COLO668 (cell line): Measurements from ENCODE around the gene ARHGEF16.
A peak's percentile ranks its signal among the peaks of the same experiment; 100 is the strongest.

Experiments used
- DNase-seq: peaks from one replicate; lab custom pipeline; 2025; ENCODE audit not compliant: unreplicated experiment; lab: John Stamatoyannopoulos, UW

Gene ARHGEF16

DNA sequence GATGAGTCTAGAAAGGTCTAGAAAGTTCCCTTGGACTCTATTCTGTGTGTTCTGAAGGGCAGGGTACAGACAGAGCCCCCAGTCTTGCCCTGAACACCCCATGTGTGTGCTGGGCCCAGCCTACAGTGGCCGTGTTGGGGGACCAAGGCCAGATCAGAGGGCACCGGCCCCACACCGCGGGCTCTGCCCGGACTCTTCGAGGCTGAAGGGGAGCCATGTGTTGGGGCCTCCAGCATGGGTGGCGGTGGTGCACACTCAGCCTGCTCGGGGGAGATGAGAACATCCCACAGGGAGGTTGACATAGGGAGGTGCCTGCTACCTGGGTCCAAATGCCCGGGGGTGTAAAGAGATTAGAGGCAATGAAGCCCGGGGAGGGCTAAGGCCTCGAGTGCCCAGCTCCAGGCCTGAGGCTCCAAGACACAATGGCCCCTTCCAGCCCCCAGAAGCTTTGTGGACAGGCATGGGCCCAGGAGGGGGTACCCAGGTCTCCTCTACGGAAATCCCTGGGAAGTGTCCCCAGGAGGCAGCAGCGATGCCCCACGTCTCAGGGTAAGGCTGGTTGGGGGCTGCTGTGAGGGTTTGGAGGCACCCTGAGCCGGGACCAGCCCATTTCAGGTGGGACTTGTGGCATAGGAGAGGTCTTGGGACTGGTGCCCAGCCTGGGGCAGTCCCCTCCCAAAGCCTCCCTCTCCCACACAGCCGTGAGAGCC is 12.1 kb downstream of the ARHGEF16 start:
- no peak for DNase-seq

DNA sequence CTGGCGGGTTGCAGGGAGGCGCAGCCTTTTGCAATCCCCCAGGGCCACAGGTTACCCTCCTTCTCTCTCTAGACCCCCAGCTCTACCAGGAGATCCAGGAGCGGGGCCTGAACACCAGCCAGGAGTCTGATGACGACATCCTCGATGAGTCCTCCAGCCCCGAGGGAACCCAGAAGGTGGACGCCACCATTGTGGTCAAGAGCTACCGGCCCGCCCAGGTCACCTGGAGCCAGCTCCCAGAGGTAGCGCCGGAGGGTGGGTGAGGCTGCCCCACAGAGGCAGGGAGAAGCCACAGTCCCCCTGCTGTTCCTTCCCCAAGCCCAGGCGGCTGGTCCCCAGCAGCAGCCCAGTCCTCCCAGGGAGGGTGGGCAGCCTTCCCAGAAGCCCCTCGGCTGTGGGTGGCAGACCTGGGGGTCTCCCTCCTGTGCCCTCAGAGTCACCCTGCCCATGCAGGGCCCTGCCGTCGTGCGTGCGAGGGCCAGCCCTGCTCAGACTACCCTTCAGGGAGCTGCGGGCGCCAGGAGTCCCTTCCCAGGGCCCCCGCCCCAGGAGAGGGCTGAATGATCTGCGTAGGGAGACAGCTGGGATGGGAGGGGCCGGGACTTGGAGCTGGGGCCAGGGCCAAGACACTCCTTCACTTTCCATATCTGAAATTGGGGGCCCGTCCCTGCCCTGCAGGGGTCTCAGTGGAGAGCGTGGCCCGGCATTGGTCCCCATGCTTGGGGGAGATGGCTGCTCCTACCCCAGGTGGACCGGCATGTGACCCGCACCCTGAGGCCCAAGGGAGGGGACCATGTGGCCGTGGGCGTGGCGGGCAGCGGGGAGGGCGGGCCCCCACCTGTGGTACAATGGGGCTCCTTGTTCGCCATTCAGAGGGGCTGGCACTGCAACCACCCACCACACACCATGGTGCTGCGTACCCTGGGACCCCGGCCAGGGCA is 12.9 kb downstream of the ARHGEF16 start:
- DNase-seq: no peak

DNA sequence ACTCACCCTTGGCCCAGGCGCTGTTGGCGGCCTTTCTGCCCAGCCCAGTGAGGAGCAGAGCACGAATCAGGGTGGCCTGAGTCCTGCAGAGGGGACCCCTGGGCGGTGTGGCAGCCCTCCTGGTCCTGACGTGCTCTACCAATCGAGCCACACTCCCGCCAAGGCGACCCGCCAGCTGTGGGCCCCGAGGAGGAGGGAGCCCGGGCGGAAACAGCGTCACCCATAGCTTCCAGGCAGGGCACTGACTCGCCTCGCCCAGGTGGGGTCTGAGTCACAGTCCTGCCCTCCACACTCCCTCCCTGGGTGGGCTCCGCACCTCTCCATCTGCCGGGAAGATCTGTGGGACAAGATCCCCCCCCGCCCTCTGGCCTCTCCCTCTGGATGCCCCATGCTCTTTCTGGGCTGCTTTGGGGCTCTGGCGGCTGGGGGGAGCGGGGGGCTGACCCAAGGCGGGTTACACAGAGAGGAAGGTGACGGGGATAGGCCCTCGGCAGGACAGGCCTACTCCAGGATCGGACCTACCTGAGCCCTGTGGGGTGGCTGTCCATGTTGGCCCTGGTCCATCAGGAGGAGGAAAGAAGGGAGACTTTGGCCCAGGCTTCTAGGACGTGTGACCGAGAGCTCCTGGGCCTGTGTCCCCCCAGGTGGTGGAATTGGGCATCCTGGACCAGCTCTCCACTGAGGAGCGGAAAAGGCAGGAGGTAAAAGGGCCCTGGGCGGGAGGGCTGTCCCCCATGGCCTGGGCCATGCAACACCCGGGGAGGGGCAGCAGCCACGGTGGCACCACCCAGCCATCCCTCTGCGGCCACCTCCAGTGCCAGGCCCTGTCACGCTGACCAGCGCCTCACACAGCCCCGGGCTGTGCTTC is 14.0 kb downstream of the ARHGEF16 start:
- no peak for DNase-seq

DNA sequence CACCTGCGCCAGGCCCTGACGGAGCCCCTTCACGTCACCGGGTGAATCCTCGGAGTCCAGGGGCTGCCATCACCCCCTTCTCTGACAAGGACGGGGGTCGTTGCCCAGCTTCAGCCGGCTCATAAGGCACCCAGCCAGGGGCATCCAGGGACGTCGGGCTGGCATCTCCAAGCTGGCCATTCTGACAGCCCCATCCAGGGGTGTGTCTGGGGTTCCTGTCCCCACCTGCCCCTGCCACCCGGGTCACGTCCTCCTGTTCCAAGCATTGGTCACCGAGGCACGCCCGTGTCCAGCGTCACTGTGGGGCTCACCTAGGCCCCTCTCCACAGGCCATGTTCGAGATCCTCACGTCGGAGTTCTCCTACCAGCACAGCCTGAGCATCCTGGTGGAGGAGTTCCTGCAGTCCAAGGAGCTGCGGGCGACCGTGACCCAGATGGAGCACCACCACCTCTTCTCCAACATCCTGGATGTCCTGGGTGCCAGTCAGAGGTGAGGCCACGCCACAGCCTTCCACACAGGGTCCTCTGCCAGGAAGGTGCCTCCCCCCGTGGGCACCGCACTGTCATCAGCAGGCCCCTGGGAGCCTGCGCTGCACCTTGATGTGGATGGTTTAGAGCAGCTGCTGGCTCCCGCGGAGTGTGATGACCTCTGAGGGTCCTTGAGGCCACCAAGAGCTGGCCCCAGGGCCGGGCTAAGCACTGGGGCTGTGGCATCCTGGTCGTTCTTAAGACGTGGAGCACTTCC is 14.8 kb downstream of the ARHGEF16 start:
- DNase-seq: no peak

DNA sequence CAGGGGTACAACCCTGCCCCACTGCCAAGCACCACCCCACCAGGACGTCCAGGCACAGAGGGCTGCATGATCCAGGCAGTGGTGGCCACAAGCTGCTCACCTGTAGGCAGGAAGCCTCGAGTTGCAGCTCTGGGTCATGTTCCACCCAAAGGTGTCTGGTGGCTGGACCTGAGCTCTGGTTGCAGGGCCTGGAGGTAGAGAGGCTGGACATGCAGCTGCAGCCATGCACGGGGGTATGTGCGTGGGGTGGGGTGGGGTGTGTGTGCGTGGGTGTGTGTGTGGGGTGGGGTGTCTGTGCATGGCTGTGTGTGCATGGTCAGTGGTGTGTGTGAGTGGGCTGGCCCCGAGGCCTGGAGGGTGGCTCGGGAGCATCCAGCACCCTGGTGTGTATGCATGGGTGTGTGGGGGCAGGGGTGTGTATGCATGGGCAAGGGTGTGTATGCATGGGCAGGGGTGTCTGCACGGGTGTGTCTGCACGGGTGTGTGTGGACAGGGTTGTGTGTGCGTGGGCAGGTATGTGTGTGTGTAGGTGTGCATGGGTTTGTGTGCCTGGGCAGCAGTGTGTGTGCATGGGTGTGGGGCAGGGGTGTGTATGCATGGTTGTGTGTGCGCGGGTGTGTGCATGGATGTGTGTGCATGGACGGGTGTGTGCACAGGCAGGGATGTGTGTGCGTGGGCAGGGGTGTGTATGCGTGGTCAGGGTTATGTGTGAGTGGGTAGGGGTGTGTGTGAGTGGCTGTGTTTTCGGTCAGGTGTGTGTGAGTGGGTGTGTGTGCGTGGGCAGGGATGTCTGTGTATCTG is 15.6 kb downstream of the ARHGEF16 start:
- DNase-seq: no peak

DNA sequence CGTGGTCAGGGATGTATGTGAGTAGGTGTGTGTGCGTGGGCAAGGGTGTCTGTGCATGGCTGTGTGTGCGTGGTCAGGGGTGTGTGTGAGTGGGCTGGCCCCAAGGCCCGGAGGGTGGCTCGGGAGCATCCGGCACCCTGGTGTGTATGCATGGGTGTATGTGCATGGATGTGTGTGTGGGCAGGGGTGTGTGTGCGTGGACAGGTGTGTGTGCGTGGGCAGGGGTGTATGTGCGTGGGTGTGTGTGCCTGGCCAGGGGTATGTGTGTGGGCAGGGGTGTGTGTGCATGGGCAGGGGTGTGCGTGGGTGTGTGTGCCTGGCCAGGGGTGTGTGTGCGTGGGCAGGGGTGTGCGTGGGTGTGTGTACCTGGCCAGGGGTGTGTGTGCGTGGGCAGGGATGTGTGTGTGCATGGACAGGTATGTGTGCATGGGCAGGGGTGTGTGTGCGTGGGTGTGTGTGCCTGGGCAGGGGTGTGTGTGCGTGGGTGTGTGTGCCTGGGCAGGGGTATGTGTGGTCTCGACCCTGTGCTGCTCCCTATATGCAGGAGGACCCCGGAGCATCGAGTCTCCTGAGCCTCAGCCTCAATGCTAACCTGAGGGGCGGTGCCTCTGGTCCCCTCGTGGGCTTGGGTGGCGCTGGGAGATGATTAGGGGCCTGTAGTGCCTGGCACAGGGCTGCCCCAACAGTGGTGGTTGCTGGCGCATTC is 16.3 kb downstream of the ARHGEF16 start:
- no peak for DNase-seq

DNA sequence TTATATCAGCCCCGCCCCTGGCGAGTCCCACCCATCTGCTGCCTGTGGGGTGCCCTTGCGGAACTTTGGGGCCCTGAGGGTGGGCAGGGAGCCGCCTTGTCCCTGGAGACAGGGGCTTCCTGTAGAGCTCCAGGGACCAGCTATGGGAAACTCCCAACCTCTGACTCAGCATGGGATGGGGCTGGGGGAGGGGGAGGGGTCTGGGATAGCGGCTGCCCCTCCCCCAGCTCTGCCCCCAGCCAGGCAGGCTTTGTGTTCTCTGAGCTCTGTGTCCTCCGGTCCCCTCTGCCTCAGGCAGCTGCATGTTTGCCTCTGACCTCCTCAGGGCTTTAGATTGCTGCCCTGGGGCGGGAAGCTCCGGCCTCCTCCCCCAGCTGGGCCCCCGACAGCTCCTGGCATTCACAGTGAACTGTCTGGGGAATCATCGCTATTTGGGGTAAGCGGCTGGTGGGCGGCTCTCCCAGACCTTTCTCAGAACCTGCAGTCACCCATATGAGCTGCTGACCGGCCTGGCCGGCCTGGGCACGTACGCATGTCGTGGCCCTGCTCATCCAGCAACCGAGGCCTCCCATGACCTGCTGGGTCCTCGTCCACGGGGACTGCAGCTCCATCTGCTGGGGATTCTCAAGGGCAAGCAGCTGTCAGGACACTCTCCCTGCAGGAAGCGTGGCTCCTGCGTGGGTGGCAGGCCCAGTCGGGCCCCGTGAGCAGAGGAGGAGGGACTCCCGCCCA is 17.1 kb downstream of the ARHGEF16 start:
- DNase-seq: peak; percentile 35

DNA sequence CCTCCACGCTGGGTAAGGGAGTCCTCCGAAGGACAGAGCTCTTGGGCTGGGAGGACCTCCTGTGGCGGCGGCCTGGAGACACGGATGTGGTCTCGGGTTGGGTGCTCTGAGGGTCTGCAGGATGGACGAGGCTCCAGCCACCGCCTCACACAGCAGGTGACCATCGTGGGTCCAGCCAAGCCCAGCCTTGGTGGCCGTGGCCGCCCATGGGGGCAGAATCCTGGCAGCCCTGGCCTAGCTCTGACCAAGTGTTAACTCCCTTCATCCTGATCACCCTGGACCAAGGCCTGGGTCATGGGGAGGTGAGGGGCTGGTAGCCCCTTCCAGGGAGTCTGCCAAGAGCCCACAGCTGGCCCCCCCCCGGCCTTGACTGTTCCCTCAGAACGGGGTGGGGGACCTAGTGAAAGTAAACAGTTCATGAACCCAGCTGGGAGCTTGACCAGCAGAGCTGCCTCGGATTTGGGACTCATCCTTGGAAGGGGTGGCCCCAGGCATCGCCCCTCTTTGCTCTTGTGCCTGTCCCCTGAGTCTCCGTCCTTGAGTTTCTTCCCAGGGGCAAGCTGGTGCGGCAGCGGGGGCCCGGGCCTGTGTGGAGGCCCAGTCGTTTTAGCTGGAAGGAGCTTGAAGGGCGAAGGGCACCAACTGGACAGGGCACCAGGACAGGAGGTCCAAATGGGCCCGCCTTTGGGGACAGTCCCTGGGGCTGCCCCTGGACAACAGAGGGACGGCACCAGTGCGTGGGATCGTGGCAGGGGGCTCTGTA is 17.8 kb downstream of the ARHGEF16 start:
- DNase-seq: no peak

DNA sequence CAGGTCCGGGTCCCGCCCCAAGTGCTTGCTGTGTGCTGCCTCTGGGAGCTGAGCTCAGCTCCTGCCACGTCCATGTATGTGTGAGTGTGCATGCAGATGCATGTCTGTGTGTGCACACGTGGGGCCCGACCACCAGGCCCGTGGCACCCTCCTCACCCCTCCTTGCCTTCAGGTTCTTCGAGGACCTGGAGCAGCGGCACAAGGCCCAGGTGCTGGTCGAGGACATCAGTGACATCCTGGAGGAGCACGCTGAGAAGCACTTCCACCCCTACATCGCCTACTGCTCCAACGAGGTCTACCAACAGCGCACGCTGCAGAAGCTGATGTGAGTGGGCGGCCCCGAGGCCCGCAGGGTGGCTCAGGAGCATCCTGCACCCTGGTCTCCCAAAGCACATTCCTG is 18.4 kb downstream of the ARHGEF16 start:
- DNase-seq: no peak

DNA sequence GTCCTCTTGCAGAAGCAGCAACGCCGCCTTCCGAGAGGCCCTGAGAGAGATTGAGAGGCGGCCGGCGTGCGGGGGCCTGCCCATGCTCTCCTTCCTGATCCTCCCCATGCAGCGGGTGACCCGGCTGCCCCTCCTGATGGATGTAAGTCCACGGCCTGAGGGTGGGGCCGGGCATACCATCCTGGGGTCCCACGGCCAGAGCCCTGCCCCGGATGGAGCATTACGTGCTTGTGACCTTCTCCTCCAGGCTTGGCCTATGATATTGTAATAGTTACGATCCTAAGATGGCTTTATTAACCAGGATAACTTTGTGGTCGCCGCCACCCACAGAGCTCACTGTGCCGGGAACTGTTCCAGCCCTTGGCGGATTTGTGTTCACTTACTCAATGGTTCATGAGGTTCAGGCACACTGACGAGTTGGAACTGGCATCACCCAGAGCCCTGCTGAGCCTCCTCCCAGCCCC is 18.9 kb downstream of the ARHGEF16 start:
- no peak for DNase-seq

DNA sequence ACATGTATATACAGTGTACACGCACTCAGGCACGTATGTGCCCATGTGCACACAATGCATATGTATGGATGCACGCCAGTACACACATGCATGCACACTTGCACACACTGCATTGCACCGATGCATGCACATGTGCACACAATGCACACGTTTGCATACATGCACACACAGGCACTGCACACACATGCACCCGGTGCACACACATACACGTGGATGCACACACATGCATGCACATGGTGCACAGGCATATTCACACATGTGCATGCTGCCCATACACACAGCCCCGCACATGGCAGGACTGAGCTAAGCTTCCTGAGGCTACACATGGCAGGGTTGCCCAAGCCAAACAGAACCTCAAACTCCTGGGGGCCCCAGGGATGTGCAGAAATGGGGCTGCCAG is 19.6 kb downstream of the ARHGEF16 start:
- DNase-seq: no peak

DNA sequence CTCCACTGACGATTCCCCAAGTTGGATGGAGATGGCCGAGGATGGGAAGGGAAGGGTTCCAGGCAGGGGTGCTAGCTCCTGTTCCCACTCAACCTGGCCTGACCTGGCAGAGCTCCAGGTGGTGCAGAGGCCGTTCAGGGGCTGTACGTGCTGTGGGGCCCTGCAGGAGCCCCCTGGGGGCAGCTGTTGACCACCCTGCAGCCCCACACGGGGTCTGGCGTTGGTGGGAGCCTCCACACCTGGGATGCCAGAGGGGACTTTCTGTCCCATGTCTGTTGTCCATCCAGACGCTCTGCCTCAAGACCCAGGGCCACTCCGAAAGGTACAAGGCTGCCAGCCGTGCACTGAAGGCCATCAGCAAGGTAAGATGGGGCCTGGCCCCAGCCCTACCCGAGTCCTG is 20.0 kb downstream of the ARHGEF16 start:
- DNase-seq: no peak

DNA sequence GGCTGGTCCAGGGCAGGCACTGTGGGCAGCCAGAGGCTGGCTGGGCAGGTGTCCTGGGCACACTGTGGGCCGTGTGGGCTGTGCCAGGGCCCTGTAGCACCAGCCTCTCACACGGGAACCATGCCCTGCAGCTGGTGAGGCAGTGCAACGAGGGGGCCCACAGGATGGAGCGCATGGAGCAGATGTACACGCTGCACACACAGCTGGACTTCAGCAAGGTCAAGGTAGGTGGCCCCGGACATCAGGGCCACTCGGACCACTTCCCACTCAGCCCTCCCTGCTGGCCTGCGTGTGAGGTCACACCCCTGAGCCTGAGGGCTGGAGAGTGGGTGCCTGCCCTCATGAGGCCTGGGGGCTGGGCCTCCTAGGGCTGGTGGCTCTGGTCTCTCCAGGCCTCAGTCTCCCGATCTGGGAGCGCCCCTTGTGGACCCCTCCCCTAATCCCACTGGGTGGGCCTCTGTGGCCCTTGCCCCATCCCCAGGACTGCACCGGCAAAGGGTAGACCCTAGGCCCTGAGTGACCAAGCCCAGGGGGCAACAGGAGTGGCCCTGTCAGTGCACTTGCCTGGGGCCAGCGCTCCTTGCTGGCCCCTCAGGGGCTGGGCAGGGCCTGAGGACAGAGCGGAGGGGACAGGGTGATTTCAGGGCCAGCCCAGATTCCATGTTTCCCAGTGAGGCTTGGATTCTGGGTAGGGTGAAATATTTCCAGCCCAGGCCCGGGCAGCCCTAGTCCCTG is 21.5 kb downstream of the ARHGEF16 start:
- no peak for DNase-seq

DNA sequence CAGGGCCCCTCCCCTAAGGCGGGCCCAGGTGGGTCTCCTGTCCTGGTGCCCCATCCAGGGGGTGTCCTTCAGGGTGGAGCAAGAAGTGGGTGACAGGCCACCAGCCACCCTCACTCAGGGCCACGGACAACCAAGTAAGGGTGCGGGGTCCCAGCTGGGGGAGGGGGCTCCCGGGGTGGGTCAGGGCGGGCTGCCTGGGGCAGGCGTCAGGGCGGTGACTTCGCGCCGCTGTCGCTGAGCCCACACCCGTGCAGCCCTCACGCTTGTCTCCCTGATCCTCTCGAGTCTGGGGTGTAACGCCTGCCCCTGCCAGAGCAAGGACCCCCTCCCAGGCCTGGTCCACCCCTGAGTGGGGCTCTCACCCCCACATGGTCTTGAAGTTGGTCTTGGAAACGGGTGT is 22.2 kb downstream of the ARHGEF16 start:
- DNase-seq: no peak

DNA sequence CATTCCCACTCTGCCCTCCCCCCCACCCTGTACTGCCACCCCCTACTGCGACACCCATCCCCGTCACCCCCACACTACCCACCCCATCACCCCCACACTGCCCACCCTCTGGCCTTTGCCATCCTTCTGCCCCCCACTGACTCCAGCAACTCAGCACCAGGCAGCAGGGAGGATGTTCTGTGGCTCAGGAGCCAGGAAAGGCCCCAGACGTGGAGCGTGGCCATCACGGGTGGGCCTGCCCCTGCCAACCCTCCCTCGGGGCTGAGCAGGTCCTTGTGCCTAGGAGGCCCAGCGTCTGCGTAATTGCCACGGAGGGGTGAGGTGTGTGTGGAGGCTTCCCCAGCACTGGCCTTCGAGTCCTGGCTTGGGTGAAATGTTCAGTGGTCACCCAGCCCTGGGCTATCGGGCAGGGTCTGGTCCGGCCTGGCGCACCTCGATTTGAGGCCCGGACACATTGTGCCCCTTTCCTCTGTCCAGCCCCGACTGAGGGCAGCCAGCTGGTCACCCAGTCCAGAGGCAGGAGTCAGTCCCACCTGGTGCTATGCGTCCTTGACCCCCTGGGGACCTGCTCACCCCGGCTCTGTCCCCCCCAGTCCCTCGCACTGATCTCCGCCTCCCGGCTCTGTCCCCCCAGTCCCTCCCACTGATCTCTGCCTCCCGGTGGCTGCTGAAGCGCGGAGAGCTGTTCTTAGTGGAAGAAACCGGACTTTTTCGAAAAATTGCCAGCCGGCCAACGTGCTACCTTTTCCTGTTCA is 23.0 kb downstream of the ARHGEF16 start:
- DNase-seq: no peak

DNA sequence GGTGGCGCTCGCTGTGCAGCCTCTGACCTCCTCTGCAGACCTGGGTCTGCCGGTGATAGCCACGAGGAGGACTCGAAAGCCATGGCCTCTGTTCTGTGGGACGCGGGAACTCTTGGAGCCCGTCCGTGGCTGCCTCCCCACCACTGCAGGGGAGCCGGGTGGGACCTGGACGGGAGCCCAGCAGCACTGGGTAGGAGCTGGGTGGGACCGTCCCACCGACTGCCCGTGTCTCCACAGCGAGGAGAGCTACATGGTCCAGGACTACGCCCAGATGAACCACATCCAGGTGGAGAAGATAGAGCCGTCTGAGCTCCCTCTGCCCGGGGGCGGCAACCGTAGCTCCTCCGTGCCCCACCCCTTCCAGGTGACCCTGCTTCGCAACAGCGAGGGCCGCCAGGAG is 23.7 kb downstream of the ARHGEF16 start:
- no peak for DNase-seq
